Mammary epithelial cell (primary cell): ENCODE data around the gene CTU1.

Source experiments
- CTCF ChIP-seq, 2 donors: IDR thresholded peaks in 1 of 2; conservative IDR thresholded peaks in 1 of 2; 2 replicates each; pipeline ENCODE4 v1.5.1; 2011 to 2012; ENCODE audit warnings: inconsistent platforms in 2 of 2, low read length in 2 of 2, mild to moderate bottlenecking in 2 of 2, control low read depth in 1 of 2, low read depth in 1 of 2; ENCODE audit not compliant: insufficient read depth in 1 of 2; ENCODE audit errors: extremely low read depth in 1 of 2
- EZH2 ChIP-seq: IDR thresholded peaks from 2 replicates; pipeline ENCODE4 v1.6.1; 2012; ENCODE audit warnings: low read length, inconsistent platforms, borderline replicate concordance

- TF ChIP-seq CTCF (conservative IDR thresholded peaks at IDR 0.05 in 1 of 2, IDR thresholded peaks at IDR 0.05 in 1 of 2; ENCODE audit: extremely low read depth in 1 of 2, insufficient read depth in 1 of 2, low read depth in 1 of 2, low read length in 2 of 2) (no peak), EZH2 (no peak)
Measured at GRCh38 chr19:51147663-51148062, 39.5 kb upstream of the CTU1 start.
